ENCODE data around the gene SLC25A44.

SLC25A44 gene

DNA sequence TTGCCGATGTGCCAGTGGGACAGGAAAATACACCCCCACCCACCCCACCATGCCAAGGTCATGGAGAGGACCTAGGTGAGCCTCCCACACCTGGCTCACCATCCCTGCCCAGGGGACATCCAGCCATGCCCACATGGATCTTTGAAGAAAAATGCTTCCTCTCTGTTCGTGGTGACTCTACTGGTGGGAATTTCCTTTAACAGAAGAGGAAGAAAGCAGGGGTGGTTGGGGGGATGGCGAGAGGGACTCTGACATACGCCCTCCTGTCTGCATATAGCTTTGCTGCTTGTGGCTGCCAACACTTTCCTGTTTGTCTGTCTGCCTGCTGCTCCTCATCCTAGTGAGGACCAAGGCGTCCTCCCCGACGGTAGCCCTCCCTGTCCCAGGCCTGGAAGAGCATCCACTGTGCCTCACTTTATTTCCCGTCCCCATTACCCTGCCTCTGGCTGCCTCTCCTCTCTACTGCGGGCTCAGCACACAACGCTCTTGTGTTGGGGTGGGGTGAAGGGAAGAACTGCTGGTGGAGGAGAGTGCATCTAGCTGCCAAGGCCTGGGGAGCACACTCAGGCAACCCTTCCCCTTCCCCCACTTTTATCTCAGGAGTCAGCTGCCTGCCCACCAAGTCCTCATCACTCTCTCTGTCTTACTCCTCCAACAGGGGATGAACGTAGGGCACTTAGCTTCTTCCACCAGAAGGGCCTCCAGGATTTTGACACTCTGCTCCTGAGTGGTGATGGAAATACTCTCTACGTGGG lies 38.0 kb upstream of the SLC25A44 start:
- peak overlapping the region; percentile 55 for H3K27ac Mint-ChIP-seq

GRCh38 chr1:156157506-156157905 lies 36.4 kb upstream of the SLC25A44 start:
- peak overlapping the region; percentile 90 for H3K4me3 Mint-ChIP-seq
- no peaks in the 10 kb centered on the region for H3K27me3 Mint-ChIP-seq
- H3K27ac Mint-ChIP-seq = peak overlapping the region; percentile 31
- H3K9me3 Mint-ChIP-seq = no peaks in the 10 kb centered on the region
- DNase-seq (no peak), ATAC-seq (no peak)
- H3K4me1 Mint-ChIP-seq = peaks cover 94% of the 10 kb centered on the region
- H3K36me3 Mint-ChIP-seq (ENCODE audit: low read depth) = peaks cover 68% of the 10 kb centered on the region

More for the DNA sequence above, 38.0 kb upstream of the SLC25A44 start:
- DNase-seq (no peak), ATAC-seq (no peak)
- Mint-ChIP-seq H3K4me1 (peaks cover 97% of the 10 kb centered on the region), H3K27me3 (no peaks in the 10 kb centered on the region), H3K36me3 (ENCODE audit: low read depth) (peaks cover 59% of the 10 kb centered on the region), H3K4me3 (peak overlapping the region; percentile 90), H3K9me3 (no peaks in the 10 kb centered on the region)

GRCh38 chr1:156157966-156158365 lies 35.9 kb upstream of the SLC25A44 start:
- ATAC-seq = no peak
- Mint-ChIP-seq H3K4me1 (peaks cover 89% of the 10 kb centered on the region), H3K27ac (peak overlapping the region; percentile 31), H3K4me3 (no peak overlapping the region), H3K27me3 (no peaks in the 10 kb centered on the region), H3K9me3 (no peaks in the 10 kb centered on the region), H3K36me3 (ENCODE audit: low read depth) (peaks cover 71% of the 10 kb centered on the region)
- DNase-seq = no peak

DNA sequence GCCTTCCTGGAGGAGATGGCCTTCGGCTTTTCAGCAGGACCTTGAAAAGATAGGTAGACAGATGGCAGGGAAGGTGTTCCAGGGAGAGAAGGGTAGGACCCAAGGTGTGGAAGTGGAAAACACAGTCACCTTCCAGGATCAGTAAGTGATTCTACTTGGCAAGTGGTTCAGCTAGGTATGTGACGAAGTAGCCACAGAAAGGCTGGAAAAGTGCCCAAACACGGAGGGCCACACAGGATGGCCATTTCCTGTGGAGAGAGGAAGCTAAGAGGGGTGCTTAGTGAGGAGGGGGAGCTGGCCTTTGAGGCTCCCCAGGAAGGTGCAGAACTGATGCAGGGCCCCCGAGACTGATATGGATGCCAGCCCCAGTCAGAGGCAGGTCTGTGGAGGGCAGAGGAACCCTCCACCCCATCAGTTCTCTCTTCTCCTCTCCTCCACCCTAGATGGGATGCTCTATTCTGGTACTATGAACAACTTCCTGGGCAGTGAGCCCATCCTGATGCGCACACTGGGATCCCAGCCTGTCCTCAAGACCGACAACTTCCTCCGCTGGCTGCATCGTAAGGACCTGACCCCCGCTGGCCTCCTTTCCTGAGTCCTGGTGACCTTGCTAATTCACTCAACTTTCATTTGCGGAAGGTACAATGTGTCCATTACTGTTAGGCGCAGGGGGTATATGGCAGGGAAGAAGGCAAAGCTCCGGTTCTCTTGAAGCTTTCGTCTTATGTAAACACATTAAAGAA lies 33.7 kb upstream of the SLC25A44 start:
- peaks cover 78% of the 10 kb centered on the region for H3K36me3 Mint-ChIP-seq (ENCODE audit: low read depth)
- DNase-seq (no peak), ATAC-seq (no peak)
- no peaks in the 10 kb centered on the region for H3K9me3 Mint-ChIP-seq
- H3K27ac Mint-ChIP-seq = peak overlapping the region; percentile 68
- peak overlapping the region; percentile 62 for H3K4me3 Mint-ChIP-seq
- peaks cover 77% of the 10 kb centered on the region for H3K4me1 Mint-ChIP-seq
- no peaks in the 10 kb centered on the region for H3K27me3 Mint-ChIP-seq

DNA sequence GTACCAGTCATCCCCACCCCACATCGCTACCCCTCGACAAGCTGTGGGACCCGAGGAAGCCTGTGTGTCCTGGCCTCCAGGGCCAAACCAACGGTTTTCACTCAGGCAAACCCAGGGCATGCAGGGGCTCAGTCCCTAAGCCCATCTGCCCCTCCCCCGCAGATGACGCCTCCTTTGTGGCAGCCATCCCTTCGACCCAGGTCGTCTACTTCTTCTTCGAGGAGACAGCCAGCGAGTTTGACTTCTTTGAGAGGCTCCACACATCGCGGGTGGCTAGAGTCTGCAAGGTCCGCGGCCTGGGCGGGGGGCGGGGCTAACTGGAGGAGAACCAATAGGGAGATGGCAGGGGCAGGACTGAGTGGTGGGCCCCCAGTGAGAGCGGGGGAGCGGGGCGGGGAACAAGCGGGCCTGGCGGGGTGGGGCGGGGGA lies 33.1 kb upstream of the SLC25A44 start:
- Mint-ChIP-seq H3K36me3 (ENCODE audit: low read depth) (peaks cover 78% of the 10 kb centered on the region), H3K27ac (peak overlapping the region; percentile 68), H3K9me3 (no peaks in the 10 kb centered on the region), H3K4me1 (peaks cover 77% of the 10 kb centered on the region), H3K27me3 (no peaks in the 10 kb centered on the region), H3K4me3 (peak overlapping the region; percentile 62)
- ATAC-seq (peak; percentile 56), DNase-seq (peak; percentile 77)

DNA sequence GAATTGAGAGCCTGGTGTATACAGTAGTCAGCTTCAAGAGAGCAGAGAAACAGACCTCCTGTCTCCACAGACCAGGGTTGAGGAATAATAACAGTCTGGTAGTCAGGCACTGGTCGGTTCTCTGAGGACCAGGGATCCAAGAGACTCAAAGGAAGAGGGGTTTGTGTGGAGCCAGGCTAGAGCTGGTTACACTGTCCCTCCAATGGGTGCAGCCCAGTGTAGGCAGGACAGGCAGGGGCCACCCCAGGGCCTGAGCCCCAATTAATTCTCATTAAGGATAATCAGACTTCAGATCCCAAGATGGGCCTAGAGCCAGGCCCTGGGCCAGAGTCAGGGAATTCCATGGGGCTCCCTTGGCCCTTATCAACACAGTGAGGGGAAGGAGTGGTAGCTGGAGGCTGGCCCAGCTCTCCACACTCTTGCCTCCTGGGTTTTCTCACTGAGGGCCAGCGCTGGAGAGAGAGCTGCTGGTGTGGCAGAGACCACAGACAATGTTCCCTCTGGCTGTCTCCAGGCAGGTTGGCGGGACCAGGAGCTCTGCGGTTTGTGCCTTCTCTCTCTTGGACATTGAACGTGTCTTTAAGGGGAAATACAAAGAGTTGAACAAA lies 31.4 kb upstream of the SLC25A44 start:
- Mint-ChIP-seq H3K4me3 (no peak overlapping the region), H3K27me3 (no peaks in the 10 kb centered on the region)

DNA sequence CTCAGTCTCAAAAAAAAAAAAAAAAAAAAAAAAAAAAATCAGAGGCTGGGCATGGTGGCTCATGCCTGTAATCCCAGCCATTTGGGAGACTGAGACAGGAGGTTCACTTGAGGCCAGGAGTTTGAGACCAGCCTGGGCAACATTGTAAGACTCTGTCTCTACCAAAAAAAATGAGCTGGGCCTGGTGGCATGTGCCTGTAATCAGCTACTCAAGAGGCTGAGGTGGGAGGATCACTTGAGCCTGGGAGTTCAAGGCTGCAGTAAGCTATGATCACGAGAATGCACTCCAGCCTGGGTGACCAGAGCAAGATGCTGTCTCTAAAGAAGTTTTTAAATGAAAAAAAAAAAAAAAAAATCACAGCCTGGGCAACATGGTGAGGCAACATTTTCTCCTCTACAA lies 30.2 kb upstream of the SLC25A44 start:
- no peaks in the 10 kb centered on the region for H3K27me3 Mint-ChIP-seq
- H3K4me1 Mint-ChIP-seq = peaks cover 51% of the 10 kb centered on the region
- H3K4me3 Mint-ChIP-seq = no peak overlapping the region
- no peak overlapping the region for H3K27ac Mint-ChIP-seq
- ATAC-seq = no peak
- H3K9me3 Mint-ChIP-seq = no peaks in the 10 kb centered on the region
- peaks cover 68% of the 10 kb centered on the region for H3K36me3 Mint-ChIP-seq (ENCODE audit: low read depth)
- no peak for DNase-seq

More for the DNA sequence above, 31.4 kb upstream of the SLC25A44 start:
- Mint-ChIP-seq H3K4me1 (peaks cover 61% of the 10 kb centered on the region), H3K9me3 (no peaks in the 10 kb centered on the region), H3K27ac (no peak overlapping the region), H3K36me3 (ENCODE audit: low read depth) (peaks cover 73% of the 10 kb centered on the region)
- ATAC-seq (no peak), DNase-seq (no peak)

- no peaks in the 10 kb centered on the region for H3K27me3 Mint-ChIP-seq
- ATAC-seq (no peak), DNase-seq (no peak)
- peaks cover 45% of the 10 kb centered on the region for H3K4me1 Mint-ChIP-seq
- H3K4me3 Mint-ChIP-seq = no peak overlapping the region
- H3K27ac Mint-ChIP-seq = no peak overlapping the region
- H3K36me3 Mint-ChIP-seq (ENCODE audit: low read depth) = peaks cover 67% of the 10 kb centered on the region
- no peaks in the 10 kb centered on the region for H3K9me3 Mint-ChIP-seq
Measured at GRCh38 chr1:156164125-156164831, 29.6 kb upstream of the SLC25A44 start.

GRCh38 chr1:156165083-156165482 lies 28.8 kb upstream of the SLC25A44 start:
- Mint-ChIP-seq H3K27me3 (no peaks in the 10 kb centered on the region), H3K4me3 (no peak overlapping the region), H3K36me3 (ENCODE audit: low read depth) (peaks cover 60% of the 10 kb centered on the region), H3K9me3 (no peaks in the 10 kb centered on the region), H3K4me1 (peaks cover 37% of the 10 kb centered on the region), H3K27ac (peak overlapping the region; percentile 2)
- ATAC-seq (no peak), DNase-seq (no peak)

- Mint-ChIP-seq H3K27me3 (no peaks in the 10 kb centered on the region), H3K36me3 (ENCODE audit: low read depth) (peaks cover 55% of the 10 kb centered on the region), H3K9me3 (no peaks in the 10 kb centered on the region), H3K4me3 (no peak overlapping the region), H3K27ac (no peak overlapping the region), H3K4me1 (peaks cover 19% of the 10 kb centered on the region)
- no peak for DNase-seq
- no peak for ATAC-seq
Measured at GRCh38 chr1:156167536-156167935, 26.4 kb upstream of the SLC25A44 start.

- Mint-ChIP-seq H3K9me3 (no peaks in the 10 kb centered on the region), H3K27ac (peak overlapping the region; percentile 26), H3K4me1 (peaks cover 19% of the 10 kb centered on the region), H3K4me3 (no peak overlapping the region), H3K36me3 (ENCODE audit: low read depth) (peaks cover 61% of the 10 kb centered on the region), H3K27me3 (peaks cover 2% of the 10 kb centered on the region)
- no peak for DNase-seq
- peak; percentile 44 for ATAC-seq
Measured at GRCh38 chr1:156172696-156173470, 21.0 kb upstream of the SLC25A44 start.

GRCh38 chr1:156176610-156177210 lies 17.2 kb upstream of the SLC25A44 start:
- peaks cover 50% of the 10 kb centered on the region for H3K36me3 Mint-ChIP-seq (ENCODE audit: low read depth)
- peaks cover 2% of the 10 kb centered on the region for H3K27me3 Mint-ChIP-seq
- H3K4me1 Mint-ChIP-seq = peaks cover 26% of the 10 kb centered on the region
- ATAC-seq = no peak
- DNase-seq = no peak
- no peak overlapping the region for H3K4me3 Mint-ChIP-seq
- H3K27ac Mint-ChIP-seq = no peak overlapping the region
- no peaks in the 10 kb centered on the region for H3K9me3 Mint-ChIP-seq

DNA sequence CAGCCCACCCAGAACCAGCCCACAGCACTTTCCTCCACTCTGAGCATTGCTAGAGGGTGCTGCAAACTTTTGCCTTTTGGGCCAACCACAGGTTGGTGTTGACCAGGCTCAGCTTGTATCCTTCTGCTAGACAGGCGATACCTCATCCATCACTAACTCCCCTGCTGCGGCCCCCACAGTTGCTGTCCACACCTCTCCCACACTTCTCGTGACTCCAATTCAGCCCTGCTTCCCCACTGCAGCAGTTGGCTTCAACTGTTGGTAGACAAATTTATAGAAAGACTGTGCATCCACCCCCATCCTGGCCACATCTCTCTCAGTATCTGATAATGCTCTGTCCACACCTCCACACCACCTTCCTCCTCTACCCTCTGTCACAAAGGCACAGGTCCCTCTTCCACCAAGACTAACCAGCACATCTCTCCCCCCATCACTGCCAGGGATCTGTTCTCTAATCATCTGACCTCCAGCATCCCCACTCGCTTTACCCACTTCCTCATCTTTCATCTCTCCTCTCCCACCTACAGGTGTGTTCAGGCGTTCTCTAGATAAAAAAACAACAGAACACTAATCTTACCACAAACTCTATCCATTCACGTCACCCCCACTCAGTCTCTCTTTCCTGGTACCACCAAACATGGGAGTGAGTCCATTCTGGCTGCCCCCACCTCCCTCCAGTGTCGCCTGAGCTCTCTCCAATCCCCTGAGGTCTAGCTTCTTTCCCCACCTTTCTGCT lies 15.8 kb upstream of the SLC25A44 start:
- no peak for DNase-seq

More for the DNA sequence above, 15.8 kb upstream of the SLC25A44 start:
- Mint-ChIP-seq H3K4me3 (no peak overlapping the region), H3K27ac (peak overlapping the region; percentile 40), H3K27me3 (peaks cover 1% of the 10 kb centered on the region), H3K4me1 (peaks cover 19% of the 10 kb centered on the region), H3K36me3 (ENCODE audit: low read depth) (peaks cover 41% of the 10 kb centered on the region), H3K9me3 (no peaks in the 10 kb centered on the region)
- peak; percentile 61 for ATAC-seq

All from activated naive CD8-positive, alpha-beta T cell treated with anti-CD3 and anti-CD28 coated beads, Interleukin-2, amount 50 U/mL, for 24 hours (primary cell).